H1 (cell line): ENCODE data around the gene FOXS1. TPM values are rescaled to one million over a fixed set of nuclear protein-coding genes. Genes with fewer than 3 reads are reported as not detected.

Experiments used
- CTCF ChIA-PET: fragments of 300-600 bp; sonication (Branson Sonifier 250); formaldehyde crosslinking; loops from one replicate; lab custom pipeline; 2021; ENCODE audit not compliant: partially characterized antibody; lab: Charles Lee
- POLR2A ChIA-PET: fragments of 300-600 bp; sonication (Branson Sonifier 250); formaldehyde crosslinking; loops from one replicate; lab custom pipeline; 2021; ENCODE audit warnings: inconsistent platforms; ENCODE audit not compliant: partially characterized antibody; lab: Charles Lee
- DNase-seq, 2 experiments: peaks; one replicate each; pipeline versions ENCODE4 v3.0.0 to v3.0.0-alpha.2; 2010 to 2022; ENCODE audit warnings: low spot score in 2 of 2, low read depth in 1 of 2, mixed read lengths in 1 of 2
- FAIRE-seq: peaks from 2 replicates; lab custom pipeline; 2011; peaks lifted over from hg19 to GRCh38; lab: Jason Lieb, UNC
- H2AFZ ChIP-seq: 2 replicates; pipeline ENCODE4 v1.8.1; 2012; ENCODE audit warnings: low read length, inconsistent platforms
- H2AK5ac ChIP-seq: 2 replicates; pipeline ENCODE4 v1.6.1; 2013; ENCODE audit warnings: low read depth, low read length
- H2BK120ac ChIP-seq: replicated peaks from 2 replicates; pipeline ENCODE3; 2013; ENCODE audit warnings: low read depth, low read length, inconsistent platforms
- H2BK12ac ChIP-seq: 2 replicates; pipeline ENCODE4 v1.6.1; 2013; ENCODE audit warnings: low read depth, low read length
- H2BK15ac ChIP-seq: 2 replicates; pipeline ENCODE4 v1.6.1; 2013; ENCODE audit warnings: low read length
- H2BK20ac ChIP-seq: 2 replicates; pipeline ENCODE4 v1.6.1; 2013; ENCODE audit warnings: low read length
- H2BK5ac ChIP-seq: 2 replicates; pipeline ENCODE4 v1.6.1; 2013; ENCODE audit warnings: low read depth, low read length
- H3K14ac ChIP-seq: 2 replicates; pipeline ENCODE4 v1.6.1; 2013; ENCODE audit warnings: inconsistent platforms; ENCODE audit not compliant: insufficient read length
- H3K18ac ChIP-seq: 2 replicates; pipeline ENCODE4 v1.6.1; 2013; ENCODE audit warnings: low read length; ENCODE audit errors: extremely low read depth
- H3K23ac ChIP-seq: 2 replicates; pipeline ENCODE4 v1.6.1; 2013; ENCODE audit warnings: inconsistent platforms; ENCODE audit not compliant: insufficient read length
- H3K23me2 ChIP-seq: 2 replicates; pipeline ENCODE4 v1.6.1; 2013; ENCODE audit warnings: low read depth, low read length
- H3K27ac ChIP-seq: 2 replicates; pipeline ENCODE4 v1.6.1; 2011; ENCODE audit warnings: low read depth, low read length, inconsistent platforms
- H3K27me3 ChIP-seq, 4 experiments: replicated peaks in 1 of 4; 1 replicate in 1 of 4; 2 replicates in 3 of 4; pipeline versions ENCODE4 v1.6.1 to v1.8.1; 2011 to 2013; ENCODE audit warnings: low read length in 3 of 4, mild to moderate bottlenecking in 3 of 4, inconsistent platforms in 2 of 4, mixed read lengths in 2 of 4, moderate library complexity in 1 of 4; ENCODE audit not compliant: control insufficient read depth in 3 of 4, insufficient read depth in 3 of 4; ENCODE audit errors: extremely low read depth in 1 of 4
- H3K36me3 ChIP-seq, 4 experiments: 2 replicates each; pipeline versions ENCODE4 v1.6.1 to v1.8.1; 2011 to 2013; ENCODE audit warnings: mild to moderate bottlenecking in 4 of 4, low read length in 3 of 4, moderate library complexity in 2 of 4, control low read depth in 1 of 4, inconsistent platforms in 1 of 4; ENCODE audit not compliant: insufficient read depth in 4 of 4, control insufficient read depth in 2 of 4
- H3K4ac ChIP-seq: replicated peaks from 2 replicates; pipeline ENCODE3; 2013; ENCODE audit warnings: low read length, low read depth, mixed read lengths, inconsistent platforms; ENCODE audit not compliant: insufficient read length
- H3K4me1 ChIP-seq, 4 experiments: replicated peaks in 1 of 4; 1 replicate in 1 of 4; 2 replicates in 3 of 4; pipeline versions ENCODE4 v1.6.1 to v1.8.1; 2011 to 2013; ENCODE audit warnings: low read length in 3 of 4, inconsistent platforms in 2 of 4, mixed read lengths in 1 of 4; ENCODE audit not compliant: insufficient read depth in 4 of 4, control insufficient read depth in 3 of 4
- H3K4me2 ChIP-seq, 2 experiments: 2 replicates each; pipeline versions ENCODE4 v1.6.1 to v1.8.1; 2011 to 2013; ENCODE audit warnings: low read depth in 2 of 2, low read length in 2 of 2, control low read depth in 1 of 2, inconsistent platforms in 1 of 2, mild to moderate bottlenecking in 1 of 2; ENCODE audit not compliant: insufficient read depth in 1 of 2
- H3K4me3 ChIP-seq, 4 experiments: fragments of 200-600, 300-600 bp in 1 of 4; sonication (generic), shearing (Covaris generic), sonication (Bioruptor Twin) in 1 of 4; 2 replicates each; pipeline versions ENCODE4 v1.5.1 to v1.8.1; 2011 to 2016; ENCODE audit warnings: low read length in 4 of 4, low read depth in 3 of 4, control low read depth in 2 of 4, inconsistent platforms in 2 of 4, mild to moderate bottlenecking in 2 of 4, mixed read lengths in 1 of 4, moderate library complexity in 1 of 4; ENCODE audit not compliant: insufficient read depth in 2 of 4; ENCODE audit errors: extremely low read depth in 1 of 4
- H3K56ac ChIP-seq: replicated peaks from 2 replicates; pipeline ENCODE3; 2013; ENCODE audit warnings: low read depth, mild to moderate bottlenecking, mixed read lengths, low read length, inconsistent platforms; ENCODE audit not compliant: insufficient read length
- H3K79me1 ChIP-seq: 2 replicates; pipeline ENCODE4 v1.6.1; 2013; ENCODE audit warnings: low read depth, low read length, control low read depth
- H3K79me2 ChIP-seq, 2 experiments: 2 replicates each; pipeline versions ENCODE4 v1.6.1 to v1.8.1; 2012 to 2013; ENCODE audit warnings: low read length in 2 of 2, mild to moderate bottlenecking in 2 of 2, inconsistent platforms in 1 of 2; ENCODE audit not compliant: insufficient read depth in 2 of 2, control insufficient read depth in 1 of 2
- H3K9ac ChIP-seq, 4 experiments: replicated peaks in 1 of 4; 1 replicate in 1 of 4; 2 replicates in 3 of 4; pipeline versions ENCODE4 v1.6.1 to v1.8.1; 2011 to 2013; ENCODE audit warnings: low read depth in 3 of 4, low read length in 3 of 4, control low read depth in 2 of 4, mild to moderate bottlenecking in 2 of 4, moderate library complexity in 2 of 4, inconsistent platforms in 1 of 4; ENCODE audit errors: extremely low read depth in 1 of 4
- H3K9me3 ChIP-seq, 2 experiments: 2 replicates each; pipeline versions ENCODE4 v1.6.1 to v1.8.1; 2012 to 2013; ENCODE audit warnings: mild to moderate bottlenecking in 2 of 2, moderate library complexity in 2 of 2, control low read depth in 1 of 2, inconsistent platforms in 1 of 2, low read depth in 1 of 2, low read length in 1 of 2, mixed read lengths in 1 of 2; ENCODE audit not compliant: insufficient read depth in 2 of 2
- H4K20me1 ChIP-seq, 2 experiments: replicated peaks in 1 of 2; 2 replicates each; pipeline versions ENCODE3 to v1.8.1; 2011 to 2013; ENCODE audit warnings: inconsistent platforms in 2 of 2, low read length in 2 of 2, mild to moderate bottlenecking in 1 of 2; ENCODE audit not compliant: insufficient read depth in 2 of 2, control insufficient read depth in 1 of 2
- H4K5ac ChIP-seq: 2 replicates; pipeline ENCODE4 v1.6.1; 2013; ENCODE audit warnings: low read length, low read depth, mixed read lengths, inconsistent platforms; ENCODE audit not compliant: insufficient read length
- H4K8ac ChIP-seq: 2 replicates; pipeline ENCODE4 v1.8.0; 2013; ENCODE audit warnings: mild to moderate bottlenecking, moderate library complexity, low read length, inconsistent platforms; ENCODE audit not compliant: insufficient read depth; ENCODE audit errors: extremely low read depth
- H4K91ac ChIP-seq: replicated peaks from 2 replicates; pipeline ENCODE3; 2013; ENCODE audit warnings: low read length, mixed read lengths, inconsistent platforms; ENCODE audit not compliant: insufficient read length
- KDM1A ChIP-seq: fragments of 200-600, 300-600 bp; sonication (generic); IDR thresholded peaks from 2 replicates; pipeline ENCODE4 v1.7.1; 2016; ENCODE audit warnings: mild to moderate bottlenecking, low read length, borderline replicate concordance
- KDM4A ChIP-seq: IDR thresholded peaks from one replicate; pipeline ENCODE4 v1.7.1; 2012; ENCODE audit warnings: low read depth, mild to moderate bottlenecking, moderate library complexity, low read length, inconsistent platforms; ENCODE audit not compliant: severe bottlenecking
- RXRA ChIP-seq: IDR thresholded peaks from 2 replicates; pipeline ENCODE4 v1.6.1; 2011; ENCODE audit warnings: low read depth, mild to moderate bottlenecking, low read length, moderate library complexity; ENCODE audit not compliant: insufficient read depth
- SIN3A ChIP-seq, 2 experiments: IDR thresholded peaks in 1 of 2; conservative IDR thresholded peaks in 1 of 2; 2 replicates each; pipeline ENCODE4 v1.6.1; 2011 to 2012; ENCODE audit warnings: low read length in 2 of 2, improper control_type of control experiment in 1 of 2, low read depth in 1 of 2, mild to moderate bottlenecking in 1 of 2
- WGBS, 2 experiments: shearing (Covaris generic) in 1 of 2; methylation state at CpG; one replicate each; pipeline versions ENCODE4 v1.1.6 to v1.1.7; 2013 to 2015; ENCODE audit warnings: low lambda C conversion rate in 2 of 2, mixed read lengths in 2 of 2, inconsistent platforms in 1 of 2, low coverage in 1 of 2, missing lambda C conversion rate in 1 of 2; ENCODE audit not compliant: insufficient replicate concordance in 2 of 2, insufficient coverage in 1 of 2, insufficient read length in 1 of 2; ENCODE audit errors: extremely low coverage in 1 of 2, missing lambda C conversion rate in 1 of 2; 5-methylcytosine and 5-hydroxymethylcytosine counted together
- polyA plus RNA-seq, 7 experiments: library from polyadenylated mRNA; depleted of rRNA in 3 of 7; stranded (reverse) in 5 of 7; unstranded in 2 of 7; fragments of >200 nt in 5 of 7; fragments of 200-250 nt in 2 of 7; gene quantifications; 1 replicate in 5 of 7; 2 replicates in 1 of 7; 4 replicates in 1 of 7; pipeline versions ENCODE4 v1.2.1 to v1.2.3, GENCODE V29; 2011 to 2013; ENCODE audit warnings: missing spikeins in 2 of 7, mixed read lengths in 2 of 7
- total RNA-seq: library from RNA; stranded (reverse); fragmentation: NEBNext Ultra II Directional; extraction: Animal tissue kit (Norgen Biotek cat#: 25700); gene quantifications from 2 replicates; pipeline ENCODE4 v1.2.1, GENCODE V29; 2021
- TF ChIP-seq, protein P1 (sequence below): IDR thresholded peaks from 2 replicates; pipeline ENCODE4 v1.6.1; 2012; ENCODE audit warnings: inconsistent platforms

Gene FOXS1
- total and polyA plus RNA-seq, 2 of the 8 experiments (the other 6 are each of a cell fraction or from before 2014, with no cell fraction given), result 0.45 TPM; not detected in 1

DNA sequence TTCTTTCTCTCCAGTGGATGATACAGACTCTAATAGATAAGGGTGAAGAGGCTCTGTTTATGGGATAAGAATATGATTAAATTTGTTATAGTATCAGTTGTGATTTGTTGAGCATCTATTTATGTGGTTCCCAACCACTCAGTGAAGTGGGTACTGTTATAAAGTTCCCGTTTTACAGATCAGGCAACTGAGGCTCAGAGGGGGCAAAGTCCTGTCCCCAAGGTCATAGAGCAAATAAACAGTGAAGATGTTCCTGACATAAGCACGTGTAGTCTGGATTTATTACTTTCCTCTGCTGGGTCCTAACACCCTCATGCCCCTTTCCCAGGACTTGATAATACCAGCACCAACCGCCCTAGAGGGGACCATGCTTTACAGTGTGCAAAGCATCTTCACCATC lies 20.8 kb upstream of the FOXS1 start:
- 69% methylated on average over 3 of the region's 3 CpGs; no CpG with 5 or more reads in 1 of the 2 experiments for WGBS, 2 experiments

More for the DNA sequence above, 20.8 kb upstream of the FOXS1 start:
- DNase-seq (no peak), FAIRE-seq (peak; percentile 28)
- Histone ChIP-seq H3K4me3 (no peak overlapping the region), H4K5ac (no peak overlapping the region), H2BK120ac (no peak overlapping the region), H2BK15ac (no peak overlapping the region), H3K4me2 (no peak overlapping the region), H3K18ac (no peak overlapping the region), H3K23me2 (peaks cover 16% of the 10 kb centered on the region), H3K9ac (no peak overlapping the region), H3K36me3 (no peaks in the 10 kb centered on the region), H4K91ac (no peak overlapping the region), H2BK20ac (no peak overlapping the region), H2BK12ac (no peak overlapping the region), H2AK5ac (no peak overlapping the region), H3K9me3 (no peaks in the 10 kb centered on the region), H3K56ac (no peak overlapping the region), H3K79me2 (no peaks in the 10 kb centered on the region), H3K27ac (no peak overlapping the region), H4K8ac (no peak overlapping the region), H3K79me1 (no peaks in the 10 kb centered on the region), H4K20me1 (peaks cover 0 to 6% of the 10 kb centered on the region in 2 experiments), H3K23ac (no peak overlapping the region), H3K4ac (no peak overlapping the region), H3K4me1 (peaks cover 0 to 21% (median 13%) of the 10 kb centered on the region in 4 experiments; a peak in 6 of 7 replicates), H2AFZ (no peak overlapping the region), H3K27me3 (peaks cover 19 to 36% (median 28%) of the 10 kb centered on the region in 4 experiments), H3K14ac (no peak overlapping the region), H2BK5ac (no peak overlapping the region)
- ChIA-PET POLR2A (interaction anchor here (1.1 kb wide), 1 partner anchor 10 kb away, joined by 3 read pairs; no protein-coding TSS in a partner anchor), CTCF (interaction anchor here (1.1 to 5.5 kb wide), 2 partner anchors 13 to 169 kb away, joined by 3 to 32 read pairs; no protein-coding TSS in a partner anchor)
- no peak for TF ChIP-seq SIN3A (conservative IDR thresholded peaks at IDR 0.05 in 1 of 2, IDR thresholded peaks at IDR 0.05 in 1 of 2; ENCODE audit: low read depth in 1 of 2, low read length in 2 of 2)
- no peak for TF ChIP-seq KDM1A
- no peak for TF ChIP-seq RXRA
- TF ChIP-seq, protein P1, sequence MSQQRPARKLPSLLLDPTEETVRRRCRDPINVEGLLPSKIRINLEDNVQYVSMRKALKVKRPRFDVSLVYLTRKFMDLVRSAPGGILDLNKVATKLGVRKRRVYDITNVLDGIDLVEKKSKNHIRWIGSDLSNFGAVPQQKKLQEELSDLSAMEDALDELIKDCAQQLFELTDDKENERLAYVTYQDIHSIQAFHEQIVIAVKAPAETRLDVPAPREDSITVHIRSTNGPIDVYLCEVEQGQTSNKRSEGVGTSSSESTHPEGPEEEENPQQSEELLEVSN, result no peak
- no peak for TF ChIP-seq KDM4A
